HL-60 (cell line): ENCODE measurements around the gene TXNRD3.

ENCODE experiments used
- GABPA ChIP-seq: IDR thresholded peaks from 2 replicates; pipeline ENCODE4 v1.6.1; 2012; ENCODE audit warnings: low read depth
- POLR2AphosphoS5 ChIP-seq: IDR thresholded peaks from 2 replicates; pipeline ENCODE4 v1.6.1; 2012; ENCODE audit warnings: low read depth
- TF ChIP-seq, protein P1 (sequence below): IDR thresholded peaks from one replicate; pipeline ENCODE4 v1.5.1; 2011; ENCODE audit warnings: low read length, control low read depth, inconsistent platforms; ENCODE audit not compliant: insufficient read depth
- TF ChIP-seq, protein P2 (sequence below): IDR thresholded peaks from 2 replicates; pipeline ENCODE4 v1.6.1; 2012; ENCODE audit warnings: low read depth; ENCODE audit not compliant: insufficient replicate concordance

DNA sequence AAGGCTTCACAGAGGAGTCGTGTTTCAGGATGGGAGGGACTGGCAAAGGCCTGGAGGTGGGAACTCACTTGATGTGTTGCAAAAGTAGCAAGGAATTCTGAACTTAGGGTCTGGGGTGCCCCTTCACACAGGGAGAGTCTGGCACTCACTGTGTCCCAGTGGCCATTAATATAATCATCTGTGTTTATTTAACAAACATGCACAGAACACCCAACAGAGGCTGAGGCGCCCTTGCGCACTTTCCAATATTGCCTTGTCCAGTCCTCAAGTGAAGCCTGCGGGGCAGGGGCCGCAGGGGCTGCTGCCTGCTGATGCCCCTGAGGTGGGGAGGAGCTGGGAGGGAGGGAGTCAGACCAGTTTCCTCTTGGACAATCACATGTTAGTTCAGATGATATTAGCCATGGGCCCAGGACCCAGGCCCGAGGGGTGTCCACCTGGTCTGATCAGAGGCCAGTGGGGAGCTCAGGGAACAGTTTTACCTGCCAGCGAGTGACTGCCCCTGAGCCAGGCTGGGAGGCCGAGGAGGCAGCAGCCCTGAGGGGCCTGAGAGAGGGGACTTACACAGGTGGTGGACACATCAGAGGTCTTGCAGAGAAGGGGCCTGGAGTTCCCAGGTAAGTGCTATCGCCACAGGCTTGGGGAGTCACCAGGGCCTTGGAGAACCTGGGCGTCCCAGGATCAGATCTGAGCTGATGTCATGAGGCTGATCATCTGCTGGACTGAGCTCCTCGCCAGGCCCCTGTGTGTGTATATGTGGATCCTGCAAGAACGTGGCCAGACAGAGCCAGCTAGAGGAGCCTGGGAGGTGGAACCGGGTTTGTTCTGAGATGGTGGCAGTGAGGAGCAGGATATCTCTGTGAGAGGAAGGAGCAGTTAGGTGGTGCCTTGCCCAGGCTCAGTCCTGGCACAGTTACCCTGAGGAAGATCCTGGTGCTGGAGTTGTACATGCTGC lies 13.8 kb upstream of the TXNRD3 start:
- TF ChIP-seq, protein P1, sequence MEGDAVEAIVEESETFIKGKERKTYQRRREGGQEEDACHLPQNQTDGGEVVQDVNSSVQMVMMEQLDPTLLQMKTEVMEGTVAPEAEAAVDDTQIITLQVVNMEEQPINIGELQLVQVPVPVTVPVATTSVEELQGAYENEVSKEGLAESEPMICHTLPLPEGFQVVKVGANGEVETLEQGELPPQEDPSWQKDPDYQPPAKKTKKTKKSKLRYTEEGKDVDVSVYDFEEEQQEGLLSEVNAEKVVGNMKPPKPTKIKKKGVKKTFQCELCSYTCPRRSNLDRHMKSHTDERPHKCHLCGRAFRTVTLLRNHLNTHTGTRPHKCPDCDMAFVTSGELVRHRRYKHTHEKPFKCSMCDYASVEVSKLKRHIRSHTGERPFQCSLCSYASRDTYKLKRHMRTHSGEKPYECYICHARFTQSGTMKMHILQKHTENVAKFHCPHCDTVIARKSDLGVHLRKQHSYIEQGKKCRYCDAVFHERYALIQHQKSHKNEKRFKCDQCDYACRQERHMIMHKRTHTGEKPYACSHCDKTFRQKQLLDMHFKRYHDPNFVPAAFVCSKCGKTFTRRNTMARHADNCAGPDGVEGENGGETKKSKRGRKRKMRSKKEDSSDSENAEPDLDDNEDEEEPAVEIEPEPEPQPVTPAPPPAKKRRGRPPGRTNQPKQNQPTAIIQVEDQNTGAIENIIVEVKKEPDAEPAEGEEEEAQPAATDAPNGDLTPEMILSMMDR: no peak
- TF ChIP-seq POLR2AphosphoS5 (no peak), GABPA (no peak)
- TF ChIP-seq, protein P2, sequence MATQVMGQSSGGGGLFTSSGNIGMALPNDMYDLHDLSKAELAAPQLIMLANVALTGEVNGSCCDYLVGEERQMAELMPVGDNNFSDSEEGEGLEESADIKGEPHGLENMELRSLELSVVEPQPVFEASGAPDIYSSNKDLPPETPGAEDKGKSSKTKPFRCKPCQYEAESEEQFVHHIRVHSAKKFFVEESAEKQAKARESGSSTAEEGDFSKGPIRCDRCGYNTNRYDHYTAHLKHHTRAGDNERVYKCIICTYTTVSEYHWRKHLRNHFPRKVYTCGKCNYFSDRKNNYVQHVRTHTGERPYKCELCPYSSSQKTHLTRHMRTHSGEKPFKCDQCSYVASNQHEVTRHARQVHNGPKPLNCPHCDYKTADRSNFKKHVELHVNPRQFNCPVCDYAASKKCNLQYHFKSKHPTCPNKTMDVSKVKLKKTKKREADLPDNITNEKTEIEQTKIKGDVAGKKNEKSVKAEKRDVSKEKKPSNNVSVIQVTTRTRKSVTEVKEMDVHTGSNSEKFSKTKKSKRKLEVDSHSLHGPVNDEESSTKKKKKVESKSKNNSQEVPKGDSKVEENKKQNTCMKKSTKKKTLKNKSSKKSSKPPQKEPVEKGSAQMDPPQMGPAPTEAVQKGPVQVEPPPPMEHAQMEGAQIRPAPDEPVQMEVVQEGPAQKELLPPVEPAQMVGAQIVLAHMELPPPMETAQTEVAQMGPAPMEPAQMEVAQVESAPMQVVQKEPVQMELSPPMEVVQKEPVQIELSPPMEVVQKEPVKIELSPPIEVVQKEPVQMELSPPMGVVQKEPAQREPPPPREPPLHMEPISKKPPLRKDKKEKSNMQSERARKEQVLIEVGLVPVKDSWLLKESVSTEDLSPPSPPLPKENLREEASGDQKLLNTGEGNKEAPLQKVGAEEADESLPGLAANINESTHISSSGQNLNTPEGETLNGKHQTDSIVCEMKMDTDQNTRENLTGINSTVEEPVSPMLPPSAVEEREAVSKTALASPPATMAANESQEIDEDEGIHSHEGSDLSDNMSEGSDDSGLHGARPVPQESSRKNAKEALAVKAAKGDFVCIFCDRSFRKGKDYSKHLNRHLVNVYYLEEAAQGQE: no peak
